Rectal smooth muscle tissue (tissue), 1 donor: ENCODE measurements around the gene AIF1L.
"Not testable (repeated sequence)": the region's sequence is repeated elsewhere in the genome, so short reads cannot be mapped to it uniquely, and the experiment has no call there.

Experiments
- H3K27ac ChIP-seq: one replicate; pipeline ENCODE4 v1.7.0; 2013; ENCODE audit warnings: low read depth, low read length, inconsistent platforms
- H3K27me3 ChIP-seq: one replicate; pipeline ENCODE4 v1.7.0; 2013; ENCODE audit warnings: low read length; ENCODE audit not compliant: control insufficient read depth, insufficient read depth
- H3K36me3 ChIP-seq: one replicate; pipeline ENCODE4 v1.7.0; 2013; ENCODE audit warnings: low read length; ENCODE audit not compliant: control insufficient read depth, insufficient read depth
- H3K4me1 ChIP-seq: one replicate; pipeline ENCODE4 v1.7.0; 2013; ENCODE audit warnings: low read length; ENCODE audit not compliant: control insufficient read depth, insufficient read depth
- H3K4me3 ChIP-seq: one replicate; pipeline ENCODE4 v1.7.0; 2013; ENCODE audit warnings: low read length
- H3K9ac ChIP-seq: one replicate; pipeline ENCODE4 v1.7.0; 2013; ENCODE audit warnings: low read length

The AIF1L gene

DNA sequence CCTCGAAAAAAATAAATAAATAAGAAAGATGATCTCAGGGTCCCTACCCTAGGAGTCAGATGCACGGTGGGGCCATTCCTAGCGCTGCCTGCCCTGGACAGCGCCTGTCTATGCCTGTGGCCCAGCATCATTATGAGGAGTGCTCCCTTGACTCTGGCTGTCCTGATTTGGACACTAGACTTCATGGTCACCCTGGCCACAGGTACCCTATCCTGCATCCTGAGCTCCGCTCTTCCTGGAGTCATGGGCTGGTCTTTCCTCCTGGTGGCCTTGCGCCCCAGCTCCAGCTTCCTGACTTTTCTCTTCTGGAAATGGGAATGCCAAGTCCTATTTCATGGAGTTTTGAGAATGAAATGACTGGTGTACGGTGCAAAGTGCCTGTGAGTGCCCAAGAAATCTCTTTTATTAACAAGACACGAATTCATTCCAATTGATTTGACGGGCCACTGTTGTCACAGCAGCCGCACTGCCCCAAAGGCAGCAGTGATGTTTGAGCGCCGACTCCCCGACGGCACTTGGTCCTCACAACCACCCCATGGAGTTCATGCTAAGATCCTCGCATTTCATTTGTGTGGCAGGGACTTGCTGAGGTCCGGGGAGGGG lies 564 bp upstream of the AIF1L start:
- Histone ChIP-seq H3K4me1 (no peaks in the 10 kb centered on the region), H3K9ac (no peak overlapping the region), H3K36me3 (no peaks in the 10 kb centered on the region), H3K4me3 (no peak overlapping the region), H3K27me3 (peaks cover 17% of the 10 kb centered on the region), H3K27ac (no peak overlapping the region)

DNA sequence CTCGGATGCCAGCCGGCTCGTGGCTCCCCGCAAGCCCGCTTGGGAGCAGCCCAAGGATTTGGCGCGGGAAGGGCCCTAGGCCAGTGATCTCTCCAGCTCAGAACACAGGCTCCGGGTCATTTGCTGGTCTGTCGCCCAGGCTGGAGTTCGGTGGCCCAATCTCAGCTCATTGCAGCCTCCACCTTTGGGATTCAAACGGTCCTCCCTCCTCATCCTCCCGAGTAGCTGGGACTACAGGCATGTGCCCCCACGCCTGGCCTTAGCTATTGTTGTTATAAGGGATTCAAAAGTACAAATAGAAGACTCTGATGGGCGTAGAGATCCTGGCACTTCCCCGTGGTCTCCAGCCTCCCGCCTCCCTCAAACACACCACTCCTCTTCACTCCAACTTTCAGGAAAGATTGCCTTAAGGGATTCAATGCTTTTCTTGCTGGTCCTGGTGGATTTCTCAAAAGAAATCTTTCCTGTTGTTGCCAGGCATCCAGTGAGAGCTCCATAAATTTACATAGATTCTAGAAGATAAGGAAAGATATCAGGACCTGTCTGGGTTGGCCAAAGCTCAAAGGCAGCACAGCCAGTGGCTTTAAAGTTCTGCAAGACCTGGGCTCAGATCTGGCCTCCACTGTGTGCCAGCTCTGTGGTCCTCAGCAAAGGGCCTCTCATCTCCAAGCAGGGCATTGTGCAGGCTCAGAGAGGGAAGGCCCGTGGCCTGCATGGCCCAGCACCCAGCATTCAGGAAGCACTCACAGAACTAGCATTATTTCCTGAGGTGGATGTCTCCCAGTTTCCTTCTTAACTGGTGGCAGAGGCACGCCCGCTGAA lies 1.0 kb downstream of the AIF1L start:
- H3K9ac ChIP-seq, result no peak overlapping the region
- no peaks in the 10 kb centered on the region for H3K36me3 ChIP-seq
- H3K4me3 ChIP-seq, result peak overlapping the region; percentile 52
- H3K27ac ChIP-seq, result no peak overlapping the region
- peaks cover 17% of the 10 kb centered on the region for H3K27me3 ChIP-seq
- H3K4me1 ChIP-seq, result no peaks in the 10 kb centered on the region

DNA sequence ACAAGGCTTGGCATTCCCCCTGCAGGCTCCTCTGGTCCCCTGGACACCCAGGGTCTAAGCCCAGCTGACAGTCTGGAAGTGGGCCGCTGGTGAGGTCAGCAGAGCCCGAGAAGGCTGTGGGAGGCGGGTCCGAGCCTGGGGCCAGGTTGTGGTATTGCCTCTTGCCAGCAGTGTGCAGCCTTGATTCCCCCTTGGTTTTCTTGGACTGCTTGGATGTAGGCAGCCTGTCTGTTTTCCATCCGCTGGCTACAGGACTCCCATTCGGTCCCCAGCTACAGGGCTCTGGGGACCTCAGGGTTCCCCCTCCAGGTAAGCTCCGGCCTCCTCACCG lies 1.6 kb downstream of the AIF1L start:
- Histone ChIP-seq H3K4me3 (peak overlapping the region; percentile 12), H3K27me3 (peaks cover 14% of the 10 kb centered on the region), H3K27ac (no peak overlapping the region), H3K36me3 (no peaks in the 10 kb centered on the region), H3K4me1 (no peaks in the 10 kb centered on the region), H3K9ac (no peak overlapping the region)

DNA sequence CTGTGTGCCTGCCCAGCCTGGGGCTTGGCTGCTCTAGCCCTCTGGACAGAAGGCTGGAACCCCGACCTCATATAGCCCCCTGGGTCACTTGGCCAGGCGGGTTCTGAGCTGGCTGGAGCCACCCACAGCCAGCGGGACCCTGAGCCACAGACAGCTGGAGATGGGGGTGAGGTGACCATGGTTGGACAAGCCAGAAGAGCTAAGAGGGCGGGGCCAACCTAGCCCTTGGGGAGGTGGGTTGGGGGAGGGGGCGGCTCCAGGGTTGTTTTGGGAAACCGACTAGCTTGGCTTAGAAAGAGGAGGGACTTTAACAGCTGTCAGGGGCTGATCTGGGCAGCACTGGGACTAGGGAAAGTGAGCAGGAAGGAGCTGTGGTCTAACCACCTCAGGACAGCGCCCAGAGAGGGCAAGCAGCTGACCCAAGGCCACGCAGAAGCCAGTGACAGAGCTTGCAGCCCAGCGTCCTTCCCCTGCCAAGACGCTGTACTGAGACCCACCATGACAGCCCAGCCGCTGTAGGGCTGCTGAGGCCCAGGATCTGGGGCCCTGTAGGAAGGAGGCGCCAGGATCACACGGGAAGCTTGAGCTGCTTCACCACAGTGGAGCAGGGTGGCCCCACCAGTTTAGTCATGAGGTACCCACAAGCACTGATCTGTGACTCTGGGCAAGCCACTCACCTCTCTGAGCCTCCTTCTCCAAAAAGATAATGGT lies 2.2 kb downstream of the AIF1L start:
- H3K4me3 ChIP-seq, result peak overlapping the region; percentile 12
- H3K27ac ChIP-seq, result no peak overlapping the region
- peaks cover 12% of the 10 kb centered on the region for H3K27me3 ChIP-seq
- no peaks in the 10 kb centered on the region for H3K4me1 ChIP-seq
- no peaks in the 10 kb centered on the region for H3K36me3 ChIP-seq
- H3K9ac ChIP-seq, result no peak overlapping the region

DNA sequence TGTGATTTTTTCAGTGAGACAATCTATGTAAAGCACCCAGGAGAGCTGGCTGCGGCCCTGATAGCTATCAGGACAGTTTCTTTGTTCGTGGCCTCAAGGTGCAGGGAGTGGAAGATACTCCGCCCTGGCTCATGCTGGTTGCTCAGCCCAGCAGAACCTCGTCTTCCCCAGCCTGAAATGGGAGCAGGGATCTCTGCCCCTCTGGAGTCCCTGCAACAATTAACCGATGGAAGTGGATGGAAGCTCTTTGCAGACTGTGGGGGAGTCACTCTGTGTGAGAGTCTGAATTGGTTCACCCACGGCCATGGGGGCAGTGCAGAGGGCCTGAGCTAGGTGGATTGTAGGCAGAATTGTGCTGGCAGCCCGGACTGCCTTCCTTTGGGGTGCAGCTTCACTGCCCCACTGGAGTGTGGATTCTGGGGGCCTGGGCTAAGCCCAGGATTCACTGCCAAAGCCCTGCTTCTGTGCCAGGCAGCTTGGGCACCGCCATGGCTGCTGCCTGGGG lies 2.8 kb downstream of the AIF1L start:
- H3K27ac ChIP-seq, result no peak overlapping the region
- H3K36me3 ChIP-seq, result no peaks in the 10 kb centered on the region
- H3K27me3 ChIP-seq, result peaks cover 12% of the 10 kb centered on the region
- no peak overlapping the region for H3K4me3 ChIP-seq
- H3K9ac ChIP-seq, result no peak overlapping the region
- H3K4me1 ChIP-seq, result no peaks in the 10 kb centered on the region

DNA sequence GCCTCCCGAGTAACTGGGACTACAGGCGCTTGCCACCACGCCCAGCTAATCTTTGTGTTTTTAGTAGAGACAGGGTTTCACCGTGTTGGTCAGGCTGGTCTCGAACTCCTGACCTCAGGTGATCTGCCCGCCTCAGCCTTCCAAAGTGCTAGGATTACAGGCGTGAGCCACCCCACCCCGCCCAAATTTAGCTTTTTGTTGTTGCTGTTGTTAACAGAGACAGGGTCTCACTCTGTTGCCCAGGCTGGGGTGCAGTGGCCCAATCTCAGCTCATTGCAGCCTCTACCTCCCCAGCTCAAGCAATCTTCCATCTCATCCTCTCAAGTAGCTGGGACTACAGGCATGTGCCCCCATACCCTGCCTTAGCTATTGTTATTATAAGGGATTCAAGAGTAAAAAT lies 3.5 kb downstream of the AIF1L start:
- H3K36me3 ChIP-seq, H3K9ac ChIP-seq, H3K4me1 ChIP-seq, H3K4me3 ChIP-seq, H3K27me3 ChIP-seq, H3K27ac ChIP-seq: not testable (repeated sequence)

DNA sequence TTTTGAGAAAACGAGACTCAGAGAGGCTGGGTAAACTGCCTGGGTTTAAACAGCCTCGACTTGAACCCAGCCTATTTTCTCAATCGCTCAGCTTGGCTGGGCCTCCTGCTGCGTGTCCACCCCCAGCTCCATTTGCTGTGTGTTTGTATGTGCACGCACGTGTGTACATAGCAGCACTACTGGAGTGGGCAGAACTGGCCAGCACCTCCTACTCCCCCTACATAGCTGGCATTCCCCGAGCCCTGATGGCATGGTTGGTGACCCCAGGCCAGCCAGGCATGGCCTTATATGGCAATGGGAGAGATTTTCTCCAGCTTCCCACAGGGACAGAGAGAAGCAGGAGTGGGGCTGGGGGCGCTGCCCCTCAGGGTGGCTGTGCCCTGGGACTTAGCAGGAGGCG lies 4.1 kb downstream of the AIF1L start:
- no peak overlapping the region for H3K27ac ChIP-seq
- no peak overlapping the region for H3K4me3 ChIP-seq
- H3K4me1 ChIP-seq, result no peaks in the 10 kb centered on the region
- H3K27me3 ChIP-seq, result peaks cover 2% of the 10 kb centered on the region
- H3K9ac ChIP-seq, result no peak overlapping the region
- H3K36me3 ChIP-seq, result no peaks in the 10 kb centered on the region

DNA sequence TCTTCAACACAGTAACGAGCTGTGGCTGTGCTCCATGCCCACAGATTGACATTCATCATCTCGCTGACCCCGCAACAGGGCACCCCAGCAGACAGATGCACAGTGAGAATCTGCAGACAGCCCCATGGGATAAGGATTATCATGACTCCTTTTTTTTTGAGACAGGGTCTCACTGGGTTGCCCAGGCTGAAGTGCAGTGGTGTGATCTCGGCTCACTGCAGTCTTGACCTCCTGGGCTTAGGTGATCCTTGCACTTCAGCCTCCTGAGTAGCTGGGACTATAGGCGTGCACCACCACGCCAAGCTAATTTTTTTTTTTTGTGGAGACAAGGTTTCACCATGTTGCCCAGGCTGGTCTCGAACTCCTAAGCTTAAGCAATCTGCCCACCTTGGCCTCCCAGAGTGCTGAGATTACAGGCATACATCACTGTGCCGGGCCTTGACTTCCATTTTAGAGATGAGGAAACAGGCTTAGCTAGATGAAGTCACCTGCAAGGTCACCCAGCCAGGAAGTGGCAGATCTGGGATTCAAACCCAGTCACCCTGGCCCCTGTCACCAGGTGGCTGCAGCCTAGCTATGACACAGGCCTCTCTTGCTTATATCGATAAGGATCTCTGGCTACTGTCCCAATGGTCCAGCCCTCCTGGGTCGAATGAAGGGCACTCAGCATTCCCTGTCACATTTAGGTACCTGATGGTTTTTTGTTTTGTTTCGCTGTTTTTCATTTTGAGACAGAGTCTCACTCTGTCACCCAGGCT lies 5.1 kb downstream of the AIF1L start:
- Histone ChIP-seq H3K9ac (no peak overlapping the region), H3K4me1 (no peaks in the 10 kb centered on the region)

DNA sequence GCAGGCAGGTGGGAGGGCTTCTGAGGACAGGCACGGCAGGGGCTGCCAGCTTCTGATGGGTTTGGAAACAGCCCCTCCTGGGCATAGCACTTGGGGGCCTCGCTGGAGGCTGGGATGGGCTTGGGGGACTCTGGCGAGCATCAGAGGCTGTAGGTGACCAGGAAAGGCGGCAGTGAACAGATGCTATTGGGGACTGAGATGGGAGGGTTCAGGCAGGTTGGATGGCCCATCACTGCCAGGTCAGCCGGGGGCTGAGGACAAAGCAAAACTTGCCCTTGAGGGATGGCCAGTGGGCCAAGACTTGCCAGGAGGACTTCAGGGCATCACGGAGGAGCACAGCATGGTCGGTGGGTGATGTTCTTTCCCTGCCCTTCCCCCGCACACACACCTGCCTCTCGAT lies 6.7 kb downstream of the AIF1L start:
- Histone ChIP-seq H3K4me3 (no peak overlapping the region), H3K9ac (no peak overlapping the region), H3K27me3 (no peaks in the 10 kb centered on the region), H3K4me1 (no peaks in the 10 kb centered on the region), H3K36me3 (no peaks in the 10 kb centered on the region), H3K27ac (no peak overlapping the region)

More for the DNA sequence above, 5.1 kb downstream of the AIF1L start:
- Histone ChIP-seq H3K27ac (no peak overlapping the region), H3K4me3 (no peak overlapping the region), H3K27me3 (no peaks in the 10 kb centered on the region), H3K36me3 (no peaks in the 10 kb centered on the region)

DNA sequence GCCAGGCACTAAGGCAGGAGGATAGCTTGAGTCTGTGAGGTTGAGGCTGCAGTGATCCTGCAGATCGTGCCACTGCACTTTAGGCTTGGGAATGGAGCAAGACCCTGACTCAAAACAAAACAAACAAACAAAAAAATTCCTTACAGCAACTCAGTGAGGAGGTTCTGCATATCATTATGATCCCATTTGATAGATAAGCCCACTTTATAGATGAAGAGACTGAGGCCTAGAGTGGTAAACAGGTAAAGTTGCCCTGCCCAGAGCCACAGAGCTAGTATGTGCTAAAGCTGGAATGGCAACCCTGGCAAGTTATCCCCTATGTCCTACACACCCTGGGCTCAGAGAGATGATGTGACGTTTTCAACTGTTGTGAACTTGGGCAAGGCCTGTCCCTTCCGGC lies 7.2 kb downstream of the AIF1L start:
- no peaks in the 10 kb centered on the region for H3K4me1 ChIP-seq
- no peaks in the 10 kb centered on the region for H3K36me3 ChIP-seq
- H3K4me3 ChIP-seq, result no peak overlapping the region
- no peak overlapping the region for H3K27ac ChIP-seq
- H3K9ac ChIP-seq, result no peak overlapping the region
- H3K27me3 ChIP-seq, result no peaks in the 10 kb centered on the region

DNA sequence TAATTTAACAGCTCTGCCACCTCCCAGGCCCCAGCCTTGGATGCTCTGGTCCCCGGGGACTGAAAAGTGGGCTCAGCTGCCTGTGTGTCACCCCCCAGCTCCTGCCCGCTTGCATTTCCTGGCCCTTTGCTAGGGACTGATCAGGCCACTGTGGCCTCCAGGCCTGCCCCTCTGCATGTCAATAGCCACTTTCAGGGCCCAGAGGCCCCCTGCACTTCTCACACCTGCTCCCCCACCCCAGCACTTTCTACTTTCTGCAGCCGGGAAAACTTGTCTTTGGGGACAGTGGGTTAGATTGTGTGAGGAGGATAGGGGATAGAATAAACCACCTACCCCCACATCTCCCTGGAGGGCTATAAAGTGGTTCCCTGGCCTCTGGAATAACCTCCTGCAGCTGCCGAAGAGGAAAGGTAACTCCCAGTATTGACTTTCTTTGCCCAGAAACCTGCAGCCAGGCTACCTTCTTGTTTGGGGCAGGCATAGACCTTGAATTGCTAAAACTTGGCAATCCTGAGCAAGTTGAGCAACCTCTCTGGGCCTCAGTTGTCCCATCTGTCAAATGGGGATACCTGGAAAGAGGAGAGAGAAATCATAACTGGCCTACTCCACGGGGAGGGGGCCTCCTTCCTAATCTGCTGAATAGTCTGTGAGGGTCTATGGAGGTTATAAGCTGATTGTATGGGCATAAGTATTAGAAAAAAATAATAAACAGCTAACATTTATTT lies 7.8 kb downstream of the AIF1L start:
- Histone ChIP-seq H3K4me1 (no peaks in the 10 kb centered on the region), H3K36me3 (no peaks in the 10 kb centered on the region), H3K27me3 (no peaks in the 10 kb centered on the region), H3K27ac (no peak overlapping the region), H3K4me3 (no peak overlapping the region), H3K9ac (no peak overlapping the region)

DNA sequence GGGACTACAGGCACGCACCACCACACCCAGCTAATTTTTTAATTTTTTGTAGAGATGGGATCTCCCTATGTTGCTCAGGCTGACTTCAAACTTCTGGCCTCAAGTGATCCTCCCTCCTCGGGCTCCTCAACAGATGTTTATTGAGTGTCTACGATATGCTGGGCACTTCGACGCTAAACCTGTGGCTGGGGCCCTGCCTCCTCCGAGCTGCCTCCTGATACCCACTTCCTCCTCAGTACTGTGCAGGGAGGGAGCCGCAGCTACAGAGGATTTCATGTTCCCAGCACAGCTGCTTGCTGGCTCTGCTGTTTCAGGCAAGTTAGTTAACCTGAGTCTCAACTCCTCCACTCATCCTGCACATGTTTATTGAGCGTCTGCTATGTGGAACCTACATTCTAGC lies 9.6 kb downstream of the AIF1L start:
- no peaks in the 10 kb centered on the region for H3K36me3 ChIP-seq
- H3K9ac ChIP-seq, result no peak overlapping the region
- H3K4me3 ChIP-seq, result no peak overlapping the region
- no peaks in the 10 kb centered on the region for H3K27me3 ChIP-seq
- H3K27ac ChIP-seq, result no peak overlapping the region
- H3K4me1 ChIP-seq, result no peaks in the 10 kb centered on the region
